IMR-90 (cell line): ENCODE results near the gene HOXD8.

Experiments
- CEBPB ChIP-seq: IDR thresholded peaks from 2 replicates; pipeline ENCODE4 v1.6.1; 2012; ENCODE audit warnings: low read depth, low read length, improper control_type of control experiment
- CTCF ChIP-seq: conservative IDR thresholded peaks from 2 replicates; pipeline ENCODE4 v1.5.1; 2012; ENCODE audit warnings: mild to moderate bottlenecking, low read depth, low read length, improper control_type of control experiment
- MAZ ChIP-seq: IDR thresholded peaks from 2 replicates; pipeline ENCODE4 v1.6.1; 2012; ENCODE audit warnings: low read depth, mild to moderate bottlenecking, low read length, improper control_type of control experiment, moderate library complexity, borderline replicate concordance
- POLR2A ChIP-seq: IDR thresholded peaks from 2 replicates; pipeline ENCODE4 v1.6.1; 2012; ENCODE audit warnings: mild to moderate bottlenecking, low read depth, low read length
- SMC3 ChIP-seq: fragments of 150-350 bp; IDR thresholded peaks from 2 replicates; pipeline ENCODE4 v1.6.1; 2016; ENCODE audit warnings: low read depth, mild to moderate bottlenecking, antibody characterized with exemption, low read length, moderate library complexity

GRCh38 chr2:176138526-176138922 is 9.0 kb downstream of the HOXD8 start:
- TF ChIP-seq CTCF (no peak), MAZ (no peak), POLR2A (no peak), CEBPB (no peak), SMC3 (no peak)
